Skin of body (tissue), 2 donors: ENCODE data around the gene F12. TPM values are rescaled to one million over a fixed set of nuclear protein-coding genes. Genes with fewer than 3 reads are reported as not detected.
"Not testable (repeated sequence)": the region's sequence is repeated elsewhere in the genome, so short reads cannot be mapped to it uniquely, and the experiment has no call there.

Source experiments
- DNase-seq: peaks from one replicate; lab custom pipeline; 2025; lab: John Stamatoyannopoulos, UW
- total RNA-seq: library from RNA; depleted of rRNA; stranded (reverse); fragments of >200 nt; gene quantifications from one replicate; pipeline ENCODE4 v1.2.3, GENCODE V29; 2014

F12 gene
- total RNA-seq, 1 donor from 2014 or later: 1.3 TPM

GRCh38 chr5:177389241-177390169, 19.9 kb downstream of the F12 start:
- DNase-seq: peak; percentile 41

GRCh38 chr5:177388521-177389052, 20.8 kb downstream of the F12 start:
- DNase-seq: no peak

- DNase-seq: no peak
Measured at GRCh38 chr5:177387405-177387804, 22.0 kb downstream of the F12 start.

GRCh38 chr5:177386542-177386941, 22.8 kb downstream of the F12 start:
- DNase-seq: no peak

GRCh38 chr5:177385720-177386119, 23.6 kb downstream of the F12 start:
- DNase-seq: no peak

GRCh38 chr5:177384134-177384533, 25.2 kb downstream of the F12 start, which contains the start of gene SLC34A1:
SLC34A1 (plus strand) TSS chr5:177384434; CDS start chr5:177385742, 1,308 bp downstream.
- DNase-seq: no peak

GRCh38 chr5:177383181-177383580, 26.2 kb downstream of the F12 start:
- DNase-seq: no peak

GRCh38 chr5:177382423-177383029, 26.8 kb downstream of the F12 start:
- no peak for DNase-seq

GRCh38 chr5:177380805-177381126, 28.6 kb downstream of the F12 start:
- no peak for DNase-seq

- DNase-seq: no peak
Measured at GRCh38 chr5:177378884-177379883, 30.2 kb downstream of the F12 start.

GRCh38 chr5:177377851-177378776, 31.2 kb downstream of the F12 start:
- DNase-seq: no peak

- DNase-seq: no peak
Measured at GRCh38 chr5:177376107-177376506, 33.3 kb downstream of the F12 start.

- not testable (repeated sequence) for DNase-seq
Measured at GRCh38 chr5:177375516-177375915, 33.8 kb downstream of the F12 start.

- no peak for DNase-seq
Measured at GRCh38 chr5:177374211-177374610, 35.2 kb downstream of the F12 start.

GRCh38 chr5:177373806-177374205, 35.6 kb downstream of the F12 start:
- no peak for DNase-seq

- DNase-seq: no peak
Measured at GRCh38 chr5:177372910-177373309, 36.5 kb downstream of the F12 start.

GRCh38 chr5:177372034-177372896, 37.1 kb downstream of the F12 start:
- no peak for DNase-seq

- DNase-seq: no peak
Measured at GRCh38 chr5:177371120-177372033, 38.0 kb downstream of the F12 start.
